NOMO-1 (cell line): ENCODE data around the gene GATB.

Source experiments
- DNase-seq, 2 experiments: peaks; one replicate each; lab custom pipeline; 2025; ENCODE audit not compliant: unreplicated experiment in 2 of 2; lab: John Stamatoyannopoulos, UW

The GATB gene

DNA sequence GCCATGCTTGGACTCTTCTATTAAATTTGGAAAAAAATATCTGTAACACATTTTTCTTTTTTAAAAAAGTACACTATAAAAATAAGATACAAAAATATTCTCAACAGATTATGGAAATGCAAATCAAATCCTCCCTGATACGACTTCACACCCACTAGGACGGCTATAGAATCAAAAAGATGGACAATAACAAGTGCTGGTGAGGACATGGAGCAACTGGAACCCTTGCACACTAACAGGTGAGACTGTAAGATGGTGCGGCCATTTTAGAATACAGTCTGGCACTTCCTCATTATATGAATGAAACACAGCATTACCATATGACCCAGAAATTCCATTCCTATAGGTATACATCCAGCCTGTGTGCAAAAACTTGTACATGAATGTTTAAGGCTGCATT, 83.6 kb downstream of the GATB start:
- no peak for DNase-seq

DNA sequence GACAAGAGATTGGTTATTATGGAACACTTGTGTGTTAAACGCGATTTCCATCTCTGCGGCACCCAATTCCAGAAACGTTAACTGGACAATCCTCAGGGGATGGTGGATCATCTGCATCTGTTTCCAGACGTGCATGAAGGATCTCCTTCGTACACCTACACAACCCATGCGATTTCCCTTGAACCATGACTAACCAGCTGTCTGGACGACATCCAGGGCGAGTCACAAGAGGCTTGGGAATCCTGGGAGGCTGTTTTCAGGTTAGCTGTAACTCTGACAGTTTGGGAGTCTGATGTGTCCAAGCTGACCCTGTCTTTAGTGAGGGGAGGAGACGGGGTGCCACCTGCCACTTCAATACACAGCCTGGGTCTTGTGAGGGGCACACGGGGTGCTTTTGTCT, 84.5 kb downstream of the GATB start:
- DNase-seq = no peak

DNA sequence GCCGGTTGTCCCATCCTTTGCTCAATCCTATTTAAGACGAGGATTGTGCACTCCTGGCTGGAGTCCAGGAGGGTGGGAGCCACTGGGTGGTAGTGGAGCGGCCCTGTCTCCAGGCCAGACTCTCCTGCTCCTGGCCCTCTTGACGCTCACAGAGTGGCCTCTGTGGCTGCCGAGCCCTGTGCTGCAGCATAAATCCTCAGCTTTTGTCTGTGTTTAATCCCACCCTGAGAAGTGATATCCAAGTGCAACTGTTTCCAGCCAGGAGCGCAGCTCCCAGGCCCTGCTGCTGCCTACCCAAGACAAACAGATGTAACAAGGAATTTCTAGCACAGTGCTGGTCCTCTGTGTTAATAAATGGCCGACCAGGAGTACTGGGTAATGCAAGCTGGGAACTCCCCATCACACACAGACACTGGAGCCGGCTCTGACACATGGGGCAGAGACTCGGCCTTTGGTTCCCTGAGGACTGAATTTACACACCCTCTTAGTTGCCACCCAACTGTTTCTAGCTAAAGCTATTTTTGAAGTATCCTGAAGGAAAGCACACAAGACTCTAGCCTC, 85.3 kb downstream of the GATB start:
- DNase-seq = no peak

DNA sequence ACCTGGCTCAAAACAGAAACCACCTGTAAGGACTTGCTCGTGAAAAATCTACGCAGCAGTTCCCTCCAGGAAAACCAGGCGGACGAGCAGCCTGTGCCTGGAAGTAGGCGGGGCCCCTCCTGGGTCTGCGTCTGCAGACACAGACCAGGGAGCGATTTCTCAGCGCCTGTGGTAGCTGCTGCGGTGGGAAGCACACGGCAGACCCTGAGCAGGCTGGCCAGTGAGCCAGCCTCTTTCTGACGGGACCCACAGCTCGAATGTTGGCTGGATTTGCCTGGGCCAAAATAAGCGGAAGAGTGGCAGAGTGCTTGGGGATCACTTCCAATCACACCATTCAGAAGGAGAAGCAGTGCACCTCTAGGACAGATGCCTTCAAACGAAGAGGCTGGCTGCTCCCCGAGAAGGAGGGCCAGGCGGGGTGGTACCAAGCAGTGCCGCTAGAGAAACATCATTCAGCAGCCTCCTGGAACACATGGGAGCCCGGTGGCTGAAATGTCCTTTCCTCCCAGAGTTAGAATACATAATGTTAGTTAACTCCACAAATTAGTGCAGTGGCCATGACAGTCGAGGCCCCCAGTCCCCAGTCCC, 85.9 kb downstream of the GATB start:
- DNase-seq = no peak

GRCh38 chr4:151673908-151674520, 86.8 kb downstream of the GATB start:
- no peak for DNase-seq

DNA sequence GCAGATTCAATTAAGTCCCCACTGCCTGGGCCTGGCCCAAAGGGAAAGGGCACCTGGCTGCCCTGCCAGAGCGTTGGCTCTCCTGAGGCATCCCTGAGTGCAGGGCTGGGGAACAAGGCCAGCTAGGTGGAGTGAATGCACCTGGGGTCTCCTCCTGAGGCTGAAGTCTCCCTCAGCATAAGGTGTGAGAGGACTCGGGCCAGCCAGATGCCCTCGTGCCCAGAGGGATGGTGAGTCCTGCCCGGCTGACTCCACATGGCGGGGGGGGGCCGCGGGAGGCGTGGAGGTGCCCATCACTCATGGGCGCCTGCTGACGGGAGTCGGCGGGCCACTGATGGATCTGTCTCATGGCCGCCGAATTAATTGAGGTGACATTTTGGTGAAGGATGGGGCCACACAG, 87.8 kb downstream of the GATB start:
- DNase-seq = no peak

DNA sequence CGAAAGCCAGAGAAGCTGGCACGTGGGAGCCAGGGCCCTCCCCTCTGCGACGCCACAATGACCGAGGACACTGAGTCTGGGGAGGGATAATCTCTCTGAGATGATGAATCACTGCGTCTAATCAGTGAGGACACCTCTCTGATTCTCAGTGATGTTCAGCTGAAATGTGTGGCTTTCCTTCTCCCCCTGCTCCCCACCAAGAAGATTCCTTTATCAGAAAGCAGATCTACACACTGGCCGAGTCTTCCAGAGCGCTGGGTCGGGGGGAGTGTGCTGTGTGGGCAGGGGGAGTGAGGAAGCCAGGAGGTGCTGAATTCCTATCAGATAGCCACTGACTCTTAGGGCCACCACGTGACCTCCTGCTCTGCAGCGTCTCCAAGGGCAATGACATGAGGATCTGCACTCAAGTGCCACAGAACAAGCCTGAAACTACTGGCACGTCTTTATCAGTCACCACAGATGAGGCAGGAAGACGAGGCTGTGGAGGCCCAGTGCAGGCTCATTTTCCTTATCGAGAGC, 89.2 kb downstream of the GATB start:
- no peak for DNase-seq

DNA sequence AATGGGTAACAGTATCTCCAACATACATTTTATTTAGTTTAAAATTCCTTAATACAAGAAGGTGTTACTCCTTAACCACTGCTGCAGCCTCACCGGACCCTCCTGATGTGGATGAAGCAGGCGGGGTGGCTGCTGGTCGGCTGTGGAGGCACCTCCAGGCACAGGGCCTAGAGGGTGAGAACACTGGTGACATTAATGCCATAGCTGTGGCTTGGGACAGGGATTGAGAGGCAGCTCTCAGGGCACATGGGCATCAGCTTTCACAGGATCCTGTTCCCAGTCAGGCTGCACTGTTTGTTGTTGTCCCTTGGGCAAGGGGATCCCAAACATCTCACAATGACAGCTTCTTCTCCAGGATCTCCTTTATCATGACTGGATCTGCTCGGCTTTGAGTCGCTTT, 90.0 kb downstream of the GATB start:
- DNase-seq = no peak

DNA sequence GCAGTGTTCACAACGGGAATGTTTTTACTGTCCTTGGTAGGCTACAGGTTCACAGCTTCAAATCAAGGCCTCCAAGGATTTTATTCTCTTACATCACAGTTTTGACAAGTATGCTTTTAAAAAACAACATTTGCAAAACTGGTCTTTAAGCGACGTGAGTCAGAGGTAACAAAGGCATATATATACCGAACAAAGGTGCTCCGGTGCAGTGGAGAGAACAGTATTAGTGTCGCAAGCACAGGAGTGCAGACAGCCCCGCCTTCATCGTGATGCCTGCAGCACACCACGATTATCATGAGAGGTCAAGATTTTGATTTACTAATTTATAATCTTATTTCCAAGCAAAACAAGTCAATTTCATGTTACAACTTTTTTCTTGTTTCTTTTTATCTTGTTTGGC, 90.8 kb downstream of the GATB start:
- DNase-seq = no peak

DNA sequence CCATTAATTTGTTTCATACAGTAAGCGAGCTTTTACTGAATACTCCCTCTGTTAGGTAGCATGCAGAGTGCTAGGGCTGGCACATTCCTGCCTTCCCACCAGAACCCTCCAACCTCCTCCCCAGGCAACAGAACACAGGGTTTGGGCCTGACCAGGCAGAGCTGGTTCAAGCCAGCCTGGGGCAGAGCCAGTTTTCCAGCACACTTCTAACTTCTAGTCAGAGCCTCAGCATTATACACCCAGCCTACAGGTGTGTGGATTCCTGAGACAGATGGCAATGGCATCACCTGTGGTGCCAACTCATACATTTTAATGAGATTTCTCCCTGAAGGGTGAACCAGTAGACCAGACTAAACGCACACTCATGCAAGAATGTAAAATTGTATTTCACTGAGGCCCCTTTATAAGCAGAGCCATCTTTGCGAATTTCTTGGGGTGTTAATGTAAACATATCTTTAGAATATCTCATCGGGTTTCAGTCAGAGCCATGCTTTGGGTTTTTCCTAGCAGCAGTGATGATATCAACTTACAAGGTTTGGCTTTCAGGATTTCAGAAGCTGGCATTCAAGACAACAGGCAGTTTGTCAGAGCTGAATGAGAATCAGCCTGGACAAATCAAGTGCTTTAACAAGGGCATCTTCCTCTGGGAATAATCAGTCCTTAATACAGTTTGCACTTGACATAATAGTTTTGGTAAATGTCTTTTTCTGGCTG, 92.0 kb downstream of the GATB start:
- no peak for DNase-seq

DNA sequence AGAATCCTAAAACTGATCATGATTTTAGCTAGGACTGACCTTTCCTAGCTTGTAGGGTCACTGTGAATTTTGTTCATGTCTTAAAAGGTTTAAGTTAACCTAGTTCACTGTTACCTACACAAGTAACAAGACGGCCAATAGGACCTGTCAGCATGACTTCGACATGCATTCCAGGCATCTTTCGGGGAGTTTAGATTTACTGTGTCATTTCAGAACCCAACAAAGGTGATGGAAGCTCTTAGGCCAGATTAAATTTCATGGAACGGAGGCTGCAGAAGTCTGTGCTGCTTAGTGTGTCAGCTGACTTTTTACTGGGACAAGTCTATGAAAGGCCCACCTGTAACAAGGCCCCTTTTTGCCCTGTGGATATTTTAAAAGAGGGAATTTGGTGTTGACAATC, 93.1 kb downstream of the GATB start:
- no peak for DNase-seq

DNA sequence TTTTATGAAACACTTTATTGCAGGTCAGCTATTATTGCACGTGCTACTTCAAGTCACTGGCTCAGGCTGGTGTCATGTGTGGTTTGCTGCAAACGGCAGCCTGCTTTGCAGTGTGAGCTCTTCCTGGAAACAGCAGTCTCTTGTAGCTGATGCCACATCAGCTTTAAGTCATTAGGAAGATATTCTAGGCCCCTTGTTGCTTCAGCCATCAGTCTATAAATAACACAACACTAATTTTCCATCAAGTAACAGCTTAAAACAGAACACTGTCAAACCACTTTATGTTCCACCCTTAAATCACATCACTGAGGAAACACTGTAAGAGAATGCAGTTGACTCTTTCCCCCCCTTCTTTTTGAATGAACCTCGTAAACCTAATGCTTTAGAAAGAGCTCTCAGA, 93.8 kb downstream of the GATB start:
- DNase-seq = peak; percentile 51 to 72

DNA sequence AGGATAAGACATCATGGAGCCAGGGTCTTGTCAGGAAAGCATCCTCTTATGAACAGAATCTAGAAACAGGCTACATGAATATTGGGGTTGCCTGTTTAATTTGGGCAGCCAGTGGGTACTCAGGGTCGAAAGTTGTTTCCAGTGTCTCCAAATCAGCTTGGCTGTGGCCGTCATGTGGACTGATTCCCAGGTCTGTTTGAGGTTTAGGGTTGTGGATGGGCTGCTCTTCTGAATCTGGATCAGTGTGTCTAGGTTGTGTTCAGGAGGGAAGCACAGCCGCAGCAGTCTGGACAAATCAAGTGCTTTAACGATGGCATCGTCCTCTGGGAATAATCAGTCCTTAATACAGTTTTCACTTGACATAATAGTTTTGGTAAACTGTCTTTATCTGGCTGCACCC, 94.3 kb downstream of the GATB start:
- DNase-seq = no peak

DNA sequence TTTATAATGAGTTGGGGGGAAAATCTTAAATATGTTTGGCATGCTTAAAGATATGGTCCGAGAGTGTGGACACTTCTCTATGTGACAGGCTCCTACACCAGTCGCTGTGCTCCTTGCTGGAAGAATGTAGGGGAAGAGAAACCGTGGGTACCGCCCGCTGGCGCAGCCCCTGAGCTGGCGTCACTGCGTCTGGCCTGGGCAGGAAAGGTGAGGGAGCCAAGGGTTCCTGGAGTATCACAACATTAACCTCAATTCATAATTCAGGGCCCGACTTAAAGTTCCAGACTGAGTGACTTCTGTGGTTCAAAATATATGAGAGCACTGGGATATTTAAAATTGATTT, 95.1 kb downstream of the GATB start:
- DNase-seq = no peak

- peak; percentile 11 to 41 for DNase-seq
Observed at GRCh38 chr4:151665022-151665784, 95.6 kb downstream of the GATB start.

DNA sequence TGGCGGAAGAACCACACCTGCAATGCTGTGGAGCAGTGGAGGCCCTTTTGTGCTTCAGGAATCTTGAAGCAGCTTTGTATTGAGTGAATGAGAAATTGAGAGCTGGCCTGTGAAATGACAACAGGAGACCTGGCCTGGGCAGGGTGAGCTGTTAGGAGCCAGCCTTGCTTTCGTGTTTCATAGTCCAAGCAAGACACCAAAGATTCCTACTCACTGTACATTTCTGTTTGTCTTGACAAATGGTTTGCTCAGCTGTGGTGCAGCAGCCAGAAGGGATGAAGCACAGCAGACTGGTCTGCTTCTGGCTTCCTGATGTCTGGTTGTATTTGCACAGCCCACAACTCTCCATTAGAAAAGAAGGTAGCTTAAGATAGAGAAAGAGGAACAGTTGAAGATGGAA, 96.5 kb downstream of the GATB start:
- peak in 1 of 2 experiments; percentile 11 for DNase-seq

DNA sequence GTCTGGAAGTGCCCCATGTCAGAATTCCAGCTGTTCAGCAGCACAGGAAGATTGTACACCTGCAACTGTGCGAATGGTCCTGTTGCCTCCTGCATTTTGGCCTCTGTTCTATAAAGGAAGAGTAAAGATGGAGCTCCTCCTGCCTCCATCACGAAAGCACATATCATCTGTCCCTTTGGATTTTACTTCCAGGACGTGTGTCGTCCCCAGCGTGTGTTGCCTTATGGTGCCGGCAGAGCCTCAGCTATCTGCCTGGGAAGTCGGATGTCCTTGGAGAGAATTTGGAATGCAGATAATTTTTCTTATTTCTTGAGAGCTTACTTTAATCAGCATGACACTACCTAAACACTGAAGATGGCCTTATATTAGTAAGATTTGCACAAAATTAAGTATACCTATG, 97.7 kb downstream of the GATB start:
- DNase-seq = no peak

DNA sequence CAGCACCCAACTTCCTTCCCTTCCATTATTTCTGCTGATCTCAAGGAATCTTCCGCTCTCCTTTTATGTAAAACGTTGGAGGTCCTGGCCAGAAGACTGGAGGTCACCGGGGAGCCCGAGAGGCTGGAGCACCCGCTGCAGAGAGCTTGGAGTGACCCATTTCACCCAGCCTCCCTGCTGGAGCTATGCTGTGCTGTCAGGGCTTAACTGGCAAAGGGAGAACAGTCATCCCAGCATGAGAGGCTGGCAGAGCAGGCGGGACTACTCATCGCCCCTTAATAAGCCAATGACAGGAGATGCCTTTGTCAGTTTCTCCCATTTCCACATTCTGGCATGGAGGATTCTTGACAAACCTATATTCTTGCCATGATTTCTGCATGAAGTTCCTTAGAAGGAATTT, 98.9 kb downstream of the GATB start:
- DNase-seq = no peak

- DNase-seq = no peak
Observed at GRCh38 chr4:151660676-151661075, 100.1 kb downstream of the GATB start.

DNA sequence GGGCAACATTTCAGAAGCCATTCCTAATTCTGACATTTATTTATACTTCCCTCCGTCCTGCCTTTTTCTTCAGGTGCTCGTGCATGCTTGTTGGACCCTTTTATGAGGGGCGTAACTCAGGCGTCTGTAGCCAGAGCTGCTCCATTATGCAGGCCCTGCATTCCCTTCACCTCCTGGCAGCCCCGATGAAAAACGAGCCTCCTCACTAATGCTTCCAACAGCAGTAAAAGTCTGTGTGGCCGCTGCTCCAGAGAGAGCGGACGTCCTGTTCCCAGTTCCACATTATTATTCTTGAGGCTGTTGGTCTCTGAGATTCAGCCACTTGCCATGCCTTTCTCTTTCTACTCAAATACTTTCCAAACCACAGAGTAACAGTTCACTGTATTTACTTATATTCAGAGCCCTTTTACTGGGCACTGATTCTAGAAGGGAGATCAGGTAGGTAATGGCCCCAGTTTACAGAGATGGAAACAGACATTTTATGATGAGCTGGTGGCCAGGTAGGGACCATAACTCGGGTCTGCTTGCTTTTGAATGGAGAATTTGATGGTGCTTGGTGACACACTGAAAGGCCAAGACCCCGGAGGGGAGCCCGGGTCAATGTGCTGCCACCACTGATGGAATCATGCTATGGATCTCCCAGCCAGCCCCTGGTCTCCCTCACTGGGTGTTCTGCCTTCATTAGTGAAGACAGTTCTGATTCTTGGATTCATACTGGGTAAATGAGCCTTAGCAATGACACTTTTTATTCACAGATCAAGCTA, 101.0 kb downstream of the GATB start:
- no peak for DNase-seq
